Stimulated activated CD8-positive, alpha-beta memory T cell treated with anti-CD3 and anti-CD28 coated beads, Interleukin-7, amount 100 ng/mL, for 4 hours (primary cell): Measurements from ENCODE around the gene LMX1A.

ENCODE experiments used
- DNase-seq, 2 donors: peaks; one replicate each; pipeline ENCODE4 v3.0.0-alpha.2; 2020; ENCODE audit warnings: low read depth in 2 of 2

The LMX1A gene

DNA sequence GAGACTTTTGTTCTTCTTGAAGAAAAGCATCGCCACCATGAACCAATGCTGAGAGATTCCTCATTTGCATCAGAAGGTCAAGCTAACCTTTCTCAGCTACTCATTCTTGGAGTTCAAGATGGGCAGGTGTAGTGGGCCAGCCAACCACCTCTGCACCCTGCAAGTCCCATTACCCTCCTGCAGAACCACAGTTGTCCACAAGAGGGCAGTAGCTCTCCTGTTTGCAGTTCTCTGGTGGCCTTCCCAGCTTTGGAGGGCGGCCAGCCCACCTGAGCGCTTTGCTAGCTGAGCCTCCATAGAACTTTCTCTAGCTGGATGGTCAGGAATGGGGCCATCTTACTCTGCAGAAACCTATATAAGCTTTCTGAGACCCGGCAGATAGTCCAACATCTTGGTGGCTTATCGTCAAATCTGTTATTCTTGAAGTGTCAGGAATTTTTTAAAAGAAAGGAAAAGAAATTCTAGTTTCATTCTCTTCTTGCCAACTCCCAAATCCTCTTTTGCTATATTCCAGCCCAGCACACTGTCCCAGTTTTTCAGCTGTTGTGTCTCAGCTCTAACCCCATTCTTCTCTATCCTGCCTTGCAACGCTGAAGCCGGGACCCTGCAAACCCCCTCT, 11.0 kb upstream of the LMX1A start:
- peak; percentile 53 to 55 for DNase-seq

DNA sequence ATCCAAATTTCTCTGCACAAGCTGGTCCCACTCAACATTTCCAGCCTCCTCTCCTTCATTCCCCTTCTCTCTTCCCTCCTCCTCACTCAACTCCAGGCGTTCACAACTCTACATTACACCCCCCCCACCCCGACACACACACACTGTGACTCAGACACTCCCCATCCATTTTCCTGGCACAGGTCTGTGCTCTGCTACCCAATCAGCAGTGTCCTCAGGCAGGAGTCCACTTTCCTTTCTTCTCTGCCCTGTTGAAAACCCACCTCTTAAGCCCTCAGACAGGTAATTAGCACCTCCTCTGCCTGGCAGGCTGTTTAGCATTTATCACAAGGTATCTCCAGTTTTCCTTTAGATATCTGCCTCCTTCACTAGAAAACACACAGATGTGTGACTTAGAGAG, 8.8 kb upstream of the LMX1A start:
- no peak for DNase-seq

DNA sequence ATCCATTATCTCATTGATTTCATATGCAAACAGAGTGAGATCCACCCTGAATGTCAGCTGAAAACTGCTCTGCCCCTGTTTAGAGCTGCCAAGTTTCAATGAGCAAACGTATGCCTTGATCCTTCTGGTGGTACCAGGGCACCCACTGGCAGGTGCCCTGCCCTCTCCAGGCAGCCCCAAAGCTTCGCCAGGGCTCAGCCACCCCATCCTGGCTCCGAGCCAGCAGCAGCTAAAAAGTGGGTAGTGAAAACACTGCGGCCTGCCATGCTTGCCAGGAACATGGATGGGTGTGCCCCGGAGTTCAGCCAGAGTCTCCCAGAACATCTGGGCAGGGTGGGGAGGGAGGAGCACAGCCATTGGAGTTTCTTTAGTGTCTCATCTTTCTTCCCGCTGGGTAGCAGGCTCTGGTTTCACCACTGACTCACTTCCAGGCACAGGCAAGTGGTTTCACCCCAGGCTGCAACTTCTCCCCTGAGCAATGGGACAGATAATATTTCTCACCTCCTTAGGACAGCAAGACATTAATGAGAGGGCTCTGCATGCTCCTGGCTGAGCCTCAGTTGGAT, 8.1 kb upstream of the LMX1A start:
- DNase-seq: no peak

GRCh38 chr1:165356876-165357275, 361 bp upstream of the LMX1A start:
- DNase-seq: no peak

- no peak for DNase-seq
Measured at GRCh38 chr1:165355139-165355976, 1.2 kb downstream of the LMX1A start.

DNA sequence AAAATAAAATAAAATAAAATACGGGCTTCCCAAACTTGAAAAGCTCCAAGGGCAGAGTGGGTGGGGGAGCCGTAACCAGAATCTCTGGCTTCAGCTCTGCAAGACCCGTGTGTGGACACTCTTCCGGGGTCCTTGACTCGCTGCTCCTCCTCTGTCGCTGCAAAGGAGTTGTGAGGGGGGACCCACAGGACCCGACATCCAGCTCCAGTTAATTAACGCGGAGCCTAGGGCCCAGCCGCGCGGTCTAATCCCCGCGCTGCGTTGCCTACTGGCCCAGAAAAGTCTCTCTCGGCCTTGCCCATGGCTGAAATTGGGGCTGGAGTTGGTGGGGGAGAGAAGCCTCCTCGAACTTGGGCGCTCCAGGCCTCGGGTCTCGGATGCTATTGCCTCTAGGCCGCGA, 1.8 kb downstream of the LMX1A start:
- no peak for DNase-seq

DNA sequence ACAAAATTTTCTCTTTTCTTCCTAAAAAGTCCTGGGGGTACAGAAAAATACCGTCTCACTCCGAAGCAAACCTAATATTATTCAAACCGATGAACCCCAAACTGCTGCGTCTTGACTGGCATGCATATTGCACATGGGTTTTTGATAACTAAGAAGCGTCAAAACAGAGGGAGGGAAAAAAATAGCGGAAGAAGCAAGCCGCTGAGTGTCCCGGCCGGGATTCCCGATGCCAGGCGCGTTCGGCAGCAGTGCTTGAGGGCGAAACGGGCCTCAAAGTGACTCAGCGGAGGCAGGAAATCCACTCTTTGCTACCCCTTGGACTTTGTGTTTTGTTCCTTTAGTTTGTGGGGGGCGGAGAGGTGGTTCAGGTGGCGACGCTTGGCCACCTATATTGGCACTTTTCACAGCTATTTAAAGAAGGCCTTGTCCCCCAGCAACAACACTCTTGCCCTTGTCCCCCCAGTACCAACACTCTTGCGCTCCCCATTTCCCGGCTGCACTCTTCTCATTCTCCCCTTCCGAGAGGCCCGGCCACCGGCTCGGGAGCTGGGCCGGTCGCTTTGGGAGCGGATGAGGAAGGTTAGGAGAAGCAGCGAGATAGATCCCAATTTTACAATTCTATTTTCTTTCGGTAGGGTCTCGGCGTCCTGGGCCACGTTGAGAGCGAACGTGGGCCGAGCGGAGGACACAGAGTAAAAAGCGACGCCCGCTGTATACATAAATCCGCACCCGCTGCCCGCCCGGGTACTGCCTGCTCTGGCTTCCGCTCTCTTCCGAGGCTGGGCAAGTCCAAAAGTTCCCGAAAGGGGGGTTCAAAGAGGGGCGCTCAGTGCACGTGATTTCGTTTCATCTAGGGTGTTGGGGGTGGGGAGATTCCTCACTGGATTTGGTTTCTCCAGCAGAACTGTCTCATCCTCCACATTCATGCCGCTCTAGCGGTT, 2.5 kb downstream of the LMX1A start:
- no peak for DNase-seq

DNA sequence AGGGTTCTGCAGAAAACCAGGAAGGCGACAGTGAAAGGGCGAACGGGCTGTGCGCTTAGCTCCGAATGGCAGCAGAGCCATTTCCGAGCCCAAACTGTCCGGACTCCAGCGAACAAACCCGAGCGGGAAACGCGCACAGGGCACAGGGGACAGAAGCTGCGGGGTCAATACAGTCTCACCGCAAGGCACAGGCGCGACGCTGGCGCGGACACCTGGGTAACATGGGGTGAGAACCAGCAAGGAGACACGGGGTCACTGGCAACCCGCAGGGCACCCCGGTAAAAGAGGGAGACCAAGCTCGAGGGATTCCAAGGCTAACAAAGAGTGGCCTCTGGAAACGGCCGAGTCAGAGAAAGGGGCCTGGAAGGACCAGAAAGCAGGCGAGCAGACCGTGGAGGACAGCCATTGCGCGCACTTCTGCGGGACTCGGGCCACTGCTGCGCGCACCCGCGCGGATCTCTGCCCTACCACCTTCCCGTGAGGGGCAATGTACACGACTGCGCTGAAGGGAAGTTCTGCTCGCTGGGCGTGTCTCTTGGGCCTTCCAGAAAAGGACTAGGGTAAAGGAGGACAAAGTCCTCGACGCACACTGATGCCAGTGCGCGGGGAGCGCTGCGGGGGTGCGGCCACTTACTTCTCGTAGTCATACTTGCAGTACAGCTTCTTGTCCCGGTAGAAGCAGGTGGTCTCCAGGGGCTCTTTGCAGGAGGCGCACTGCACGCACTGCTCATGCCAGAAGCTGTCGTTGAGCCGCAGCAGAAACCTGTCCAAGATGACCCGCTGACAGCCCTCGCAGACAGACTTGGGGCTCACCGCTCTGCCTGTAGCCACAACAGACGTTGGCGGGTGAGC, 3.8 kb downstream of the LMX1A start:
- no peak for DNase-seq

DNA sequence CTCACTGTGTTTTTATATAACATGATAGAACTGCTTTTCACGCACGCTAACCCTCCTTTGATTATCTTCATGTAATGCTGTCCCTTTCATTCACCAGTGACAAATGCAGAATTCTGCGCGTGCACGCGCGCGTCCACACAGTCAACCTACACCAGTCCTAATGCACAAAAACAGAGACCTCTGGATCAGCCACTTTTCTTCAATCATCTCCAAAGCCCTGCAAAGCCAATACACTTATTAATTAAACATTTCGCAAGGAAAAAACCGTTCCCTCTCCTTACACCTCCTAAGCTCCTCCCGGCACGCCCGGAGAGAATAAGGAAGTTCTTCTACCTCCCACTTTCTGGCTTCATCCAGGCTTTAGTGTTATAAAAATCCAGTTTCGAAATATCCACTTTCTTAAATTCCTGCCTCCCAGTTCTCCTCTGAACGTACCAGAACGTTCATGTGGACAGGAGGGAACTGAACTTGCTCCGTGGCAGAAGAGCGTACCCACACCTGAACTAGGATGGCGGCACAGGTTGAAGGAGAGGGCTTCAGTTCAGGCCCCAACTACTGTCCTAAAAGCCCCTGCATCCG, 4.6 kb downstream of the LMX1A start:
- no peak for DNase-seq

DNA sequence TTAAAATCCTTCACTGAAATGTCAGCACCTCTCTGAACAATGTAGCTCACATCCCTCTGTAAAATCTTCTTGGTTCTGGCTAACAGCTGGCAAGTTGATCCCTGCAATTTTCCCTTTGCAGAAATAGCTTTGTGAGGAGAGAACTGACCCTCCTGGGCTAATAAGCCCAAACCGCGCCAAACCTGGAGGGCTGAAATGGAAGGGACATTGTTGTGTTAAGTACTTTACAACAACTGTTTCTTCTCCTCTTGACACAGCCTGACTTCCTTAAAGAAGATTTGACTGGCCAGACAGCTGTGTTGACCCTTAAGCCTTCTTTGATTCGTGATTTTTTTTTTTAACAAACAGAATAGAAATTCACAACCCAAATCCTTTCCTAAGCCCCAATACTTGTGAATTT, 5.7 kb downstream of the LMX1A start:
- DNase-seq: no peak

- no peak for DNase-seq
Measured at GRCh38 chr1:165345502-165345901, 11.0 kb downstream of the LMX1A start.

- no peak for DNase-seq
Measured at GRCh38 chr1:165344736-165345135, 11.8 kb downstream of the LMX1A start.

GRCh38 chr1:165344198-165344597, 12.3 kb downstream of the LMX1A start:
- DNase-seq: no peak

GRCh38 chr1:165342587-165342986, 13.9 kb downstream of the LMX1A start:
- DNase-seq: no peak

DNA sequence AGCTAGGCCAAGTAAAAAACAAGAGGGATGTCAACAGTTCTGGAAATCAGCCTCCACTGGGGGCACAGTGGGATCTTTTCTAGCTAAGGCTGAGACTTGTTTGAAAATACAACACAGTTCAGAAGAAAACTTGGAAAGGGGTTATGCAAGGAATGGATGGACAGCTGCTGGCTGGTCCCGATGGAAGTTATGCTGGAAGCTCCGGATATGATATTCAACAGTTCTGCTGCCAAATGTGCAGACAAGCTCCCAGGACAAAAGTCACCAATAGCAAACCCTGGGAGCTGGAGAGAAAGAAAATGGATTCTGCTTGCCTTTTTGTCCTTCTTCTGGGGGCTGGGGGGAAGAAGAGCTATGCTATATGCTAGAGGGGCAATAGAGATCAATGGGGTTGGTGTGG, 14.3 kb downstream of the LMX1A start:
- no peak for DNase-seq

DNA sequence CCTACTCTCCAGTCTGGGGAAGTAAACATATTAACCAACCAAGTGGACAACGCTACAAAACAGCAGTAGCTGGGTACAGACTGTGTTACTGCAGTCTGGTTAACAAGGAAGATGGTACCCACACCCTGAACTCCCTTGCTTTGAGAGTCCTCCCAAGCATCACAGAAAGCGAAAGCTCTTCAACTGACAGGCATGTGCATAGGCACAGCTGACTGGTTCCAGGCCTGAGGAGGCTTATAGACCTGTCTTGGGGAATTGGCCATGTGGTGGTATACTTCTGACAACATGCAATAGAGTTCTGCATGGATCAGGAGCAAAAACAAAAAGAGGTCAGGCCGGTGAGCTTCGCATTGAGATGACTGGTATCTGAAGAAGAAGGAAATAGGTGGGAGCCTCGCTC, 17.4 kb downstream of the LMX1A start:
- no peak for DNase-seq

DNA sequence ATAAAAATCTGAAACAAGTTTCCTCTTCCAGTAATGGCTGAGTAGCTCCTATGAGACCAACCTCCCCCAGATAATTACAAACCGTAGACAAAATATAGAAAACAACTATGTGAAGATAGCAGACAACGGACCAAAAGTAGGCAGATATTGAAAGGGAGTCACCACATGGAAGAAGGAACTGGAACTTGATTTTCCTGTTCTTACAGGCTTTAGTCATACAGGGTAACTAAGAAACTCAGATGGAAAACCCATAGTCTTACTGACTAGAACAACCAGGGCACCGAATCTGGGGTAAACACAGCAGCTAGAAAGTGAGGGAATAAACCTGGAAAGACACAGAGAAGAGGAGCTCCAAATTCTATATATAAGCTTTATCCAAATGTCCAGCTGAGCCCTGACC, 26.0 kb downstream of the LMX1A start:
- no peak for DNase-seq

- no peak for DNase-seq
Measured at GRCh38 chr1:165329104-165329503, 27.4 kb downstream of the LMX1A start.

- DNase-seq: no peak
Measured at GRCh38 chr1:165328136-165328535, 28.4 kb downstream of the LMX1A start.

- no peak for DNase-seq
Measured at GRCh38 chr1:165327538-165327937, 29.0 kb downstream of the LMX1A start.
